Neutrophil (primary cell): Measurements from ENCODE around the gene SRBD1.

ENCODE experiments used
- H3K27ac ChIP-seq: fragments of 200-600 bp; sonication (generic); 2 replicates; pipeline ENCODE4 v1.5.1; 2016; ENCODE audit warnings: mild to moderate bottlenecking, moderate library complexity
- H3K27me3 ChIP-seq: fragments of 200-600 bp; sonication (generic); 2 replicates; pipeline ENCODE4 v1.6.0; 2016; ENCODE audit warnings: mild to moderate bottlenecking
- H3K36me3 ChIP-seq: fragments of 200-600 bp; sonication (generic); 2 replicates; pipeline ENCODE4 v1.5.1; 2017
- H3K4me1 ChIP-seq, 2 experiments: fragments of 200-600 bp in 1 of 2; sonication (generic) in 1 of 2; 1 replicate in 1 of 2; 2 replicates in 1 of 2; pipeline versions ENCODE4 v1.5.1 to v1.6.1; 2013 to 2016; ENCODE audit warnings: low read depth in 1 of 2, low read length in 1 of 2, mild to moderate bottlenecking in 1 of 2, moderate library complexity in 1 of 2; ENCODE audit not compliant: control insufficient read depth in 1 of 2, insufficient read depth in 1 of 2
- H3K4me3 ChIP-seq, 2 experiments: fragments of 200-600 bp in 1 of 2; sonication (generic) in 1 of 2; 1 replicate in 1 of 2; 2 replicates in 1 of 2; pipeline ENCODE4 v1.5.1; 2013 to 2016; ENCODE audit warnings: low read depth in 1 of 2, low read length in 1 of 2, mild to moderate bottlenecking in 1 of 2, moderate library complexity in 1 of 2
- H3K9me3 ChIP-seq: fragments of 200-600 bp; sonication (generic); 2 replicates; pipeline ENCODE4 v1.5.1; 2016
- CTCF ChIP-seq: fragments of 200-600 bp; sonication (generic); IDR thresholded peaks from 2 replicates; pipeline ENCODE4 v1.5.1; 2016; ENCODE audit warnings: antibody characterized with exemption

The SRBD1 gene

GRCh38 chr2:45352506-45352905 is 258.6 kb downstream of the SRBD1 start:
- TF ChIP-seq CTCF: no peak
- no peak overlapping the region for H3K4me3 ChIP-seq
- H3K9me3 ChIP-seq: no peaks in the 10 kb centered on the region

GRCh38 chr2:45345331-45346234 is 265.5 kb downstream of the SRBD1 start:
- Histone ChIP-seq H3K4me1 (no peaks in the 10 kb centered on the region), H3K4me3 (no peak overlapping the region), H3K36me3 (no peaks in the 10 kb centered on the region), H3K27me3 (no peaks in the 10 kb centered on the region), H3K9me3 (no peaks in the 10 kb centered on the region), H3K27ac (no peak overlapping the region)
- TF ChIP-seq CTCF: no peak

More at GRCh38 chr2:45352506-45352905, 258.6 kb downstream of the SRBD1 start:
- Histone ChIP-seq H3K27ac (no peak overlapping the region), H3K4me1 (no peaks in the 10 kb centered on the region), H3K27me3 (peaks cover 14% of the 10 kb centered on the region), H3K36me3 (no peaks in the 10 kb centered on the region)

- no peaks in the 10 kb centered on the region for H3K9me3 ChIP-seq
- H3K4me1 ChIP-seq: no peaks in the 10 kb centered on the region
- H3K27me3 ChIP-seq: no peaks in the 10 kb centered on the region
- H3K27ac ChIP-seq: no peak overlapping the region
- no peak overlapping the region for H3K4me3 ChIP-seq
- no peaks in the 10 kb centered on the region for H3K36me3 ChIP-seq
- TF ChIP-seq CTCF: no peak
Measured at GRCh38 chr2:45344502-45344901, 266.6 kb downstream of the SRBD1 start.

- Histone ChIP-seq H3K4me1 (no peaks in the 10 kb centered on the region), H3K9me3 (no peaks in the 10 kb centered on the region), H3K27ac (no peak overlapping the region), H3K27me3 (no peaks in the 10 kb centered on the region), H3K36me3 (no peaks in the 10 kb centered on the region), H3K4me3 (no peak overlapping the region)
- TF ChIP-seq CTCF: no peak
Measured at GRCh38 chr2:45344071-45344470, 267.0 kb downstream of the SRBD1 start.

- Histone ChIP-seq H3K27me3 (no peaks in the 10 kb centered on the region), H3K4me3 (no peak overlapping the region), H3K9me3 (no peaks in the 10 kb centered on the region), H3K36me3 (no peaks in the 10 kb centered on the region), H3K4me1 (no peaks in the 10 kb centered on the region), H3K27ac (no peak overlapping the region)
- no peak for TF ChIP-seq CTCF
Measured at GRCh38 chr2:45343251-45344017, 267.6 kb downstream of the SRBD1 start.
